Activated CD4-positive, alpha-beta T cell treated with anti-CD3 and anti-CD28 coated beads, Interleukin-2, amount 10 ng/mL, durations not matched to agents 7 days and 5 days (primary cell): ENCODE measurements around the gene IRX4. TPM values are rescaled to one million over a fixed set of nuclear protein-coding genes. Genes with fewer than 3 reads are reported as not detected.

Experiments used
- CTCF ChIA-PET: fragments of 350-600 bp; sonication (Branson Sonifier 250); formaldehyde crosslinking; loops from one replicate; lab custom pipeline; 2021; ENCODE audit warnings: antibody characterized with exemption; lab: Charles Lee
- POLR2A ChIA-PET: fragments of 350-600 bp; sonication (Branson Sonifier 250); formaldehyde crosslinking; loops from one replicate; lab custom pipeline; 2021; ENCODE audit warnings: antibody characterized with exemption; lab: Charles Lee
- DNase-seq: peaks from one replicate; pipeline ENCODE4 v3.0.0-alpha.2; 2020
- H3K27ac Mint-ChIP-seq: one replicate; pipeline ENCODE4 v1.8.0; 2021; ENCODE audit warnings: mild to moderate bottlenecking, moderate library complexity, mixed read lengths
- H3K27me3 Mint-ChIP-seq: one replicate; pipeline ENCODE4 v1.8.0; 2021; ENCODE audit warnings: mixed read lengths
- H3K36me3 Mint-ChIP-seq: one replicate; pipeline ENCODE4 v1.8.0; 2021; ENCODE audit warnings: low read depth, mixed read lengths
- H3K4me1 Mint-ChIP-seq: one replicate; pipeline ENCODE4 v1.8.0; 2021; ENCODE audit warnings: mixed read lengths
- H3K4me3 Mint-ChIP-seq: one replicate; pipeline ENCODE4 v1.8.0; 2021; ENCODE audit warnings: mild to moderate bottlenecking, moderate library complexity, mixed read lengths
- H3K9me3 Mint-ChIP-seq: one replicate; pipeline ENCODE4 v1.8.0; 2021; ENCODE audit warnings: mixed read lengths
- total RNA-seq, 2 experiments: library from RNA; stranded (reverse); gene quantifications; one replicate each; pipeline ENCODE4 v1.2.3, GENCODE V29; 2021

Gene IRX4
- total RNA-seq, 2 experiments from 2014 or later, result not detected

DNA sequence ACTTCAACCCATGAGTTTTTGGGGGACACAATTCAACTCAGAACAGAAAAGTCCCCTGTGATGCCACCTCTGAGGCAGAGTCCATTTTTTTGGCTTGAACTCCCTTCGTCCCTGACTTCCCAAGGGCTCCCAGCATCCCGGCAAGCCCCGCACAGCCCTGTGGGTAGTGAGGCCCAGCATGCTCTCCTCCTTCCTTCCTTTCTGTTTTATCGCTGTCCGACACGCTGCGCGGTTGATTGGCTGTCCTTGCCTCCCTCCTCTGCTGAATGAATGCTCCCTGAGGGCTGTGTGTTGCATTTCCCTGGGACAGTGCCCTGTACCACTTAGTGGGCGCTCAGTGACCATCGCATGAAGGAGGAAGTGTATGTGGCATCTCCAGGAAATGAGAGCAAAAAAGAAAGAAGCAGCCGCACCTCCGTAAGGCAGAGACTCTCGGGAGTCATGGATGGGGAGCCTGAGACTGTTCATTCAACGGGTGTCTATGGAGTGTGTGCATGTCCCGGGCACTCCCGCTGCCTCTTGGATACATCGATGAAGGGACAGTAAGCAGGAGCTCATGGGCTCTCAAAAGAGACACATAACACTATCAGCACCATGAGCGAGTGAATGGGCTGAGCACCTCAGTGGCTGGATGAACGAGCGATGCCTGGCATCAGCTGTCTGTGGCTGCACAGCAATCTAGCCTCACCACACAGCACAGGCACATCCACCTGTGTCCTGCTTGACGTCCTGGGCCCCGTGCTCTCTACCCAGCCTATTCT is 10.1 kb upstream of the IRX4 start:
- POLR2A ChIA-PET, result no interaction called here
- Mint-ChIP-seq H3K36me3 (no peaks in the 10 kb centered on the region), H3K27ac (no peak overlapping the region), H3K27me3 (peaks cover 16% of the 10 kb centered on the region), H3K4me1 (no peaks in the 10 kb centered on the region), H3K9me3 (no peaks in the 10 kb centered on the region), H3K4me3 (no peak overlapping the region)
- no peak for DNase-seq
- CTCF ChIA-PET, result no interaction called here

DNA sequence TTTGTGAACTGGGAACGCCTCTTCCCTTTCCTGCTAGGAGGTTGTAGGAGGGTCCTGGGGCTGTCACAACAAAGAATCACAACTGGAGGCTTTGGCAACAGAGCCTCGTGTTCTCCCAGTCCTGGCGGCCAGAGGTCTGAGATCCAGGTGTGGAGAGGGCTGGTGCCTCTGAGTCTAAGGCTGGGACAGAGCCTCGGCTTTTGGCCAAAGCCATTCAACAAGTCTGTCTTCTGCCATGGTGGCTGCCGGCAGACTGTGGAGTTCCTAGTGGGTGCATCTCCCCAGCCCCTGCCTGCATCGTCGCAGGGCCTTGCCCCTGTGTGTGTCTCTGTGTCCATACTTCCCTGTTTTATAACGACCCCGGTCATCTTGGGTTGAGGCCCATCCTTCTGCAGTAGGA is 9.5 kb upstream of the IRX4 start:
- DNase-seq, result no peak
- no peaks in the 10 kb centered on the region for H3K36me3 Mint-ChIP-seq

DNA sequence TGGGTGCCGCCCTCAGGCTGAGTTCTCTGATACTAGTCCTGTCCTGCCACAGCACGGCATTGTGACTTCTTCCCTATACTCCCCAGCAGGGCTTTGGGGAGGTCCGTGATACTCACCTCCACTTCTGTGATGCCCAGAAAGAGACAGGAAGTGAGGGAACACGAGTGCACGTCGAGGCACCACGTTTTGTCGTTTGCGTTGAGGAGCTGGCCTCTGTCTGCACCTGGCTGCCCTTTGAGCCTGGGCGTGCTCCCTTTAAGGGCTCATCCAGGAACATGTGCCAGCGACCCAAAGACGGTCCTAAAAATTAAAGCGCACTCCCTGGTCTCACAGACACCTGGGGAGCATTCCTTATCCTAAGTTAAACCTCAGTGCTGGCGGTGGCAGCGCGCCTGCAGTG is 8.7 kb upstream of the IRX4 start:
- H3K4me3 Mint-ChIP-seq, result no peak overlapping the region
- H3K27me3 Mint-ChIP-seq, result peaks cover 14% of the 10 kb centered on the region
- no peaks in the 10 kb centered on the region for H3K9me3 Mint-ChIP-seq
- POLR2A ChIA-PET, result no interaction called here
- H3K36me3 Mint-ChIP-seq, result no peaks in the 10 kb centered on the region
- H3K27ac Mint-ChIP-seq, result no peak overlapping the region
- CTCF ChIA-PET, result no interaction called here
- no peaks in the 10 kb centered on the region for H3K4me1 Mint-ChIP-seq
- no peak for DNase-seq

More for the DNA sequence above, 9.5 kb upstream of the IRX4 start:
- ChIA-PET POLR2A (no interaction called here), CTCF (no interaction called here)
- Mint-ChIP-seq H3K27ac (no peak overlapping the region), H3K9me3 (no peaks in the 10 kb centered on the region), H3K4me3 (no peak overlapping the region), H3K4me1 (no peaks in the 10 kb centered on the region), H3K27me3 (peaks cover 14% of the 10 kb centered on the region)

- ChIA-PET POLR2A (no interaction called here), CTCF (no interaction called here)
- Mint-ChIP-seq H3K4me3 (no peak overlapping the region), H3K4me1 (no peaks in the 10 kb centered on the region), H3K9me3 (no peaks in the 10 kb centered on the region), H3K27ac (no peak overlapping the region), H3K36me3 (no peaks in the 10 kb centered on the region), H3K27me3 (peaks cover 19% of the 10 kb centered on the region)
- no peak for DNase-seq
Observed at GRCh38 chr5:1890296-1890695, 7.6 kb upstream of the IRX4 start.

- H3K27me3 Mint-ChIP-seq, result peaks cover 26% of the 10 kb centered on the region
- H3K4me1 Mint-ChIP-seq, result peaks cover under 1% of the 10 kb centered on the region
- ChIA-PET POLR2A (no interaction called here), CTCF (no interaction called here)
- no peak overlapping the region for H3K4me3 Mint-ChIP-seq
- no peaks in the 10 kb centered on the region for H3K36me3 Mint-ChIP-seq
- H3K27ac Mint-ChIP-seq, result no peak overlapping the region
- no peak for DNase-seq
- H3K9me3 Mint-ChIP-seq, result no peaks in the 10 kb centered on the region
Observed at GRCh38 chr5:1889321-1890065, 6.8 kb upstream of the IRX4 start.

- no peaks in the 10 kb centered on the region for H3K9me3 Mint-ChIP-seq
- ChIA-PET POLR2A (no interaction called here), CTCF (no interaction called here)
- H3K27me3 Mint-ChIP-seq, result peaks cover 31% of the 10 kb centered on the region
- no peak for DNase-seq
- peaks cover 4% of the 10 kb centered on the region for H3K4me1 Mint-ChIP-seq
- peak overlapping the region; percentile 71 for H3K27ac Mint-ChIP-seq
- H3K4me3 Mint-ChIP-seq, result no peak overlapping the region
- H3K36me3 Mint-ChIP-seq, result no peaks in the 10 kb centered on the region
Observed at GRCh38 chr5:1888541-1889251, 6.0 kb upstream of the IRX4 start.

GRCh38 chr5:1887588-1888360 is 5.0 kb upstream of the IRX4 start:
- POLR2A ChIA-PET, result no interaction called here
- peaks cover 4% of the 10 kb centered on the region for H3K4me1 Mint-ChIP-seq

DNA sequence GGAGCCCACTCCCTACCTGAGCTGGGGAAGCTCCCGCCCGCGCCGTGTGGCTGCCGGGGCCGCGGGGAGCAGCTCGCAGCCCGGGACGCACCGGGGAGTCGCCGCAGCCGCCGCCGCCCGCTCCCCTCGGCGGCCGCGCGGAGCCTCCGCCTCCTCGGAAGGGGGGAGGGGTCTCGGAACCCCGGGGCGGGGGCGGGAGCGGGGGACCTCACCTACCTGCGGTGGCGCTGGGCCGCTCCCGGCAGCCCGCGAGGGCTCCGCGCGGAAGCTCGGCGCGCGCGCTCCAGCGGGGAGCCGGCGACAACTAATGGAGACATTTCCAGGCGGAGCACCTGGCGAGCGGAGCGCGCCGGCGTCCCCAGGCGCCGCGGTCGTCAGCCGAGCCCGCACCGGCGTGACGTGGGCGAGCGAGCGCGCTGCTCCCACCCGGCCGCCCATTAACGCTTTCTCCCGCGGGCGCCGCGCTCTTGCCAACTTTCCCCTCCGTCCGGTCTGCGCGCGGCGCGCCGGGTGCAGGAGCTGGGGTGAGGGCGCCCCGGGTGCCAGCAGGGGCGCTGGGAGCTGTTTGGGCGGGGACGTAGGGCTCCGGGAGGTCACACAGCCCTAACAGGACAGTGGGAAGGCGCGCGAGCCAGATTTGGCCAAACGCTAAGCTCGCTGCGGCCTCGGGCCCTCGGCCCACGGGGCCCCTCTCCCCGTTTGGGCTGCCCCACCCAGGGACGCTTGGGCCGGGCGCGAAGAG is 4.3 kb upstream of the IRX4 start:
- Mint-ChIP-seq H3K36me3 (no peaks in the 10 kb centered on the region), H3K27me3 (peaks cover 32% of the 10 kb centered on the region), H3K4me3 (no peak overlapping the region), H3K27ac (no peak overlapping the region), H3K4me1 (peaks cover 4% of the 10 kb centered on the region), H3K9me3 (no peaks in the 10 kb centered on the region)
- no peak for DNase-seq
- CTCF ChIA-PET, result no interaction called here
- POLR2A ChIA-PET, result no interaction called here

More at GRCh38 chr5:1887588-1888360, 5.0 kb upstream of the IRX4 start:
- Mint-ChIP-seq H3K36me3 (no peaks in the 10 kb centered on the region), H3K4me3 (no peak overlapping the region), H3K27ac (no peak overlapping the region), H3K27me3 (peaks cover 29% of the 10 kb centered on the region), H3K9me3 (no peaks in the 10 kb centered on the region)
- DNase-seq, result no peak
- CTCF ChIA-PET, result no interaction called here

GRCh38 chr5:1885868-1886845 is 3.4 kb upstream of the IRX4 start:
- Mint-ChIP-seq H3K27me3 (peaks cover 37% of the 10 kb centered on the region), H3K4me1 (peaks cover 4% of the 10 kb centered on the region), H3K27ac (no peak overlapping the region), H3K4me3 (no peak overlapping the region), H3K36me3 (no peaks in the 10 kb centered on the region), H3K9me3 (no peaks in the 10 kb centered on the region)
- POLR2A ChIA-PET, result no interaction called here
- CTCF ChIA-PET, result no interaction called here
- no peak for DNase-seq

- ChIA-PET POLR2A (no interaction called here), CTCF (no interaction called here)
- Mint-ChIP-seq H3K27me3 (peaks cover 44% of the 10 kb centered on the region), H3K4me1 (peaks cover 4% of the 10 kb centered on the region), H3K36me3 (no peaks in the 10 kb centered on the region), H3K4me3 (no peak overlapping the region), H3K9me3 (no peaks in the 10 kb centered on the region), H3K27ac (no peak overlapping the region)
- no peak for DNase-seq
Observed at GRCh38 chr5:1885404-1885755, 2.7 kb upstream of the IRX4 start.

- H3K4me3 Mint-ChIP-seq, result no peak overlapping the region
- peaks cover 49% of the 10 kb centered on the region for H3K27me3 Mint-ChIP-seq
- no peak for DNase-seq
- no peak overlapping the region for H3K27ac Mint-ChIP-seq
- ChIA-PET POLR2A (no interaction called here), CTCF (no interaction called here)
- peaks cover 4% of the 10 kb centered on the region for H3K4me1 Mint-ChIP-seq
- H3K36me3 Mint-ChIP-seq, result no peaks in the 10 kb centered on the region
- no peaks in the 10 kb centered on the region for H3K9me3 Mint-ChIP-seq
Observed at GRCh38 chr5:1884678-1885403, 2.1 kb upstream of the IRX4 start.
